Stimulated activated memory B cell treated with anti-CD40 and anti-IgM and Interleukin-4, amounts not matched to agents 10 μg/mL and 1 μg/mL and 100 μg/mL, for 72 hours (primary cell): ENCODE results near the gene VOPP1.

ENCODE experiments used
- ATAC-seq: fragments of 150-1000 bp; cut with Tn5 transposase; 2 replicates; pipeline ENCODE4 v1.10.0; 2021
- H3K27ac Mint-ChIP-seq: one replicate; pipeline ENCODE4 v1.8.0; 2022; ENCODE audit warnings: mild to moderate bottlenecking, mixed read lengths
- H3K27me3 Mint-ChIP-seq: one replicate; pipeline ENCODE4 v1.8.0; 2022; ENCODE audit warnings: mixed read lengths
- H3K36me3 Mint-ChIP-seq: one replicate; pipeline ENCODE4 v1.8.0; 2022; ENCODE audit warnings: mixed read lengths
- H3K4me1 Mint-ChIP-seq: one replicate; pipeline ENCODE4 v1.8.0; 2022; ENCODE audit warnings: mixed read lengths
- H3K4me3 Mint-ChIP-seq: one replicate; pipeline ENCODE4 v1.8.0; 2022; ENCODE audit warnings: mild to moderate bottlenecking, moderate library complexity, mixed read lengths
- H3K9me3 Mint-ChIP-seq: one replicate; pipeline ENCODE4 v1.8.0; 2022; ENCODE audit warnings: mixed read lengths

The VOPP1 gene

DNA sequence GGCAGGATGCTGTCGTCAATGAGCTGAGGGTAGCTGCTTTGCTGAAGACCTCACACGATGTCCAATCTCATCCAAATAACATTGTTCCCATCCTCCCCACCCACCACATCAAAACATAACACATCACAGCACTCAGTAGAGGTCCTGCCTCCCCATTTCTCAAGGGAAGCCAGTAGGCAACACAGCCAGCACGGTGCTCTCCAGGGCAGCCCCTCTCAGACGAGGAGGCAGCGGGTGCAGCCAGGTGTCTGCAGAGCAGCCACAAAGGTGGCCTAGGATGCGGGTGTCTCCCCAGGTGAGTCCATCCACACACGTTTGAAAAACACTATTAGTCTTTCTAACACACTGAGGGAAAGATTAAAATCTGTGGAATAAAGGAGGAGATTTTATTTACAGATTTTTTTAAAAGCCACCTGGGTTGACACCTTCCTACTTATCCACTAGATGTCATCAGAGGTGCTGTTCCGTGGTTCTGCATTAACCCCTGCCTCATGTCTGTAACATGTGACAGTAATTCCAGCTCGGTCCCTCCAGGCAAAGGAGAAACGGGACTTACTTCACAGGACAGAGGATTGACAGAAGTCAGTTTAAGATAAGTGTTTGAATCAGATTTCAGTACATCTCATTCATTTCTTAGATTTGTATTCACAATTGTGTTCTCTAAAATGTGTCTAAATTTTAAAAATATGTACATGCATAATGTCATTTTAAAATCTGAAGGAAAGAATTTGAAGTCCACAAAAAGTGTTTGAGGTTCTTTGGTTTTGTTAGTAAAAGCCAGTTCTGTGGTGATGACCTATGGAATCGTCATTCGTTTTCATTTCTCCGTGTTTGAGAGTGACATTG is 139.1 kb downstream of the VOPP1 start:
- H3K36me3 Mint-ChIP-seq, result peaks cover under 1% of the 10 kb centered on the region
- H3K27ac Mint-ChIP-seq, result no peak overlapping the region
- H3K4me1 Mint-ChIP-seq, result peaks cover under 1% of the 10 kb centered on the region
- no peaks in the 10 kb centered on the region for H3K9me3 Mint-ChIP-seq
- ATAC-seq, result peak; percentile 62
- H3K4me3 Mint-ChIP-seq, result no peak overlapping the region
- H3K27me3 Mint-ChIP-seq, result no peaks in the 10 kb centered on the region

DNA sequence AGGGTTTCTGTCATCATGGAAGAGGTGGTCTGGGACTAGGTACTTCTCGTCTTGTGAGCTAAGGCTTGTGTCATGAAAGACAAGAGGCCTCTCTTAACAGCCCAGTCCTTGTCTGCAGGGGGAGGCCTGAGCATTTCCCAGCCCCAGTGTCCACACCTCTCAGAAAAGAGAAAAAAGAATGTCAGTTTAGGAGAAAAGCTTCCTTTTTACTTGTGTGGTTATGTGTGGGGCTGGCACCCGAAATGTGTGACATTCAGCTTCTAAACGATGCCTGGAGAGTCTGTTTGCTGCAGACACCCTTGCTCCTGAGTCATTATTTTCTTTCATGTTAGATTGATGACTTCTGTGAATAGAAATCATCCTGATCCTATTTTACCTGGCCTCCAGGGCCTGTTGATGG is 139.8 kb downstream of the VOPP1 start:
- peaks cover 1% of the 10 kb centered on the region for H3K36me3 Mint-ChIP-seq
- ATAC-seq, result no peak
- H3K4me3 Mint-ChIP-seq, result no peak overlapping the region
- H3K9me3 Mint-ChIP-seq, result no peaks in the 10 kb centered on the region
- H3K27ac Mint-ChIP-seq, result no peak overlapping the region
- no peaks in the 10 kb centered on the region for H3K27me3 Mint-ChIP-seq
- H3K4me1 Mint-ChIP-seq, result peaks cover 1% of the 10 kb centered on the region

DNA sequence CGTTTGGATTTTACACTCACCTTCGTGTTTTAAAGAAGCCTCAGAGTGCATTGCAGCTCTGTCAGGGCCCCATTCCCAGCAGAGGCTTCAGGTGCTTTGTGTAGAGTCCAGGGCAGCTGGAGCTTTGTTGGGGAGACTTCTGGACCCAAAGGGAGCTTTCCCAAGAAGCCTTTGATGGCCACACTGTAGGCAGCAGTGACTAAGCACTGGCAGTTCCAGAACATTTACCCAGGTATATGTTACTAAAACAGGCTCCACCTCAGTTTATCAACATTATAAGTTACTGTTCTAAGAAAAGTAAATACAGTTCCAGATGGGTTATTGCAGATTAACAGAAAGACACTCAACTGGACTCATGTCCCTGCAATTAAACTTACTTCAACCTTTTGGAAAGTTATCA is 140.4 kb downstream of the VOPP1 start:
- ATAC-seq, result no peak
- Mint-ChIP-seq H3K27ac (no peak overlapping the region), H3K9me3 (no peaks in the 10 kb centered on the region), H3K4me1 (peaks cover 6% of the 10 kb centered on the region), H3K36me3 (peaks cover 6% of the 10 kb centered on the region), H3K27me3 (no peaks in the 10 kb centered on the region), H3K4me3 (no peak overlapping the region)

DNA sequence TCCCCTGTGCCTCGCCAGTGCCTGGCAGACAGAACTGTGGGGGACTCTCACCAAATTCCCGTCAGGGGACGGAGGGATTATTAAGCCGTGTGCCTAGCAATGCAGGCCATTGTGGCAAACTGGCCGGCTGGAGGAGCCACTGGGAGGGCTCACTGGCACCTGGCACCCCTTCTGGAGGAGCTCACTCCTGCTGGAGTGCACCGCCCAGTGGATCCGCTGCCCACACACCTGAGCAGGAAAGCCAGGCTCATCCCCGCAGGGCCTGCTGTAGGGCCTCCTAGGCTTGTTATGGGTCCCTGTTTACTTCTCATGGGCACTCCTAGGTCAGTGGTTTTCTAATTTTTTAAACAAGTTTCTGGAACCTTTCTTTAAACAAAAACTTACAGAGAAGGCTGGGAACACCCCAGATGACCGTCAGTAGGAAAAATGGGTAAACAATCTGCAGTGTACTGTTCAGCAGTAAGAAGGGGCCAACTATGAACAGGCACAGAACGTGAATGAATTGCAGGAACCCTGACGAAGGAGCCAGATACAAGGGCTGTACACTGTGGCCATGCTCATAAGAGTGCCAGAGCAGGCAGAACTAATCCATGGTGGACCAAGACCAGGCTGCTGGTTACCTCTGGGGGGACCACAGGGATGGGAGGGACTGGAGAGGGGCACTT is 142.3 kb downstream of the VOPP1 start:
- Mint-ChIP-seq H3K27me3 (no peaks in the 10 kb centered on the region), H3K4me3 (no peak overlapping the region), H3K9me3 (no peaks in the 10 kb centered on the region), H3K36me3 (peaks cover 21% of the 10 kb centered on the region), H3K27ac (no peak overlapping the region), H3K4me1 (peaks cover 6% of the 10 kb centered on the region)
- ATAC-seq, result no peak

DNA sequence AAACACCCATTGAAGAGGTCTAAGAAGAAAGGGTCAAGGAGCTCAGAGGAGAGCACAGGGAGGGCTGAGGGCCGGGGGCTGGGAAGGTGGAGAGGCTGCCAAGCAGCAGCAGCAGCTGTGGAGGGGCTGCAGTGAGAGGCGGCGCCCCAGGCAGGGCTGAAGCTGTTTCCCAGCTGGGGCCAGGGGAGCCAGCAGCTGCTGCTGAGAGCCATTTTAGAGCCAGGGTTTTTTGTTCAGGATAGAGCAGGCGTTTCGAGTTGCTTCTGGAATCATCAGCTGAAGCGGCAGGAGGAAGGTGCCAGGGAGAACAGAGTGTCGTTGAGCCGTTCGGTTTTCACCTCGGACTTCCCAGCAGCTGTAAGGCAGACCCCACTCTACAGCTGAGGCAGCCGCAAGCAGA is 144.5 kb downstream of the VOPP1 start:
- H3K27me3 Mint-ChIP-seq, result no peaks in the 10 kb centered on the region
- H3K9me3 Mint-ChIP-seq, result no peaks in the 10 kb centered on the region
- no peak for ATAC-seq
- H3K4me3 Mint-ChIP-seq, result no peak overlapping the region
- peak overlapping the region; percentile 45 for H3K27ac Mint-ChIP-seq
- H3K4me1 Mint-ChIP-seq, result peaks cover 6% of the 10 kb centered on the region
- H3K36me3 Mint-ChIP-seq, result peaks cover 21% of the 10 kb centered on the region

DNA sequence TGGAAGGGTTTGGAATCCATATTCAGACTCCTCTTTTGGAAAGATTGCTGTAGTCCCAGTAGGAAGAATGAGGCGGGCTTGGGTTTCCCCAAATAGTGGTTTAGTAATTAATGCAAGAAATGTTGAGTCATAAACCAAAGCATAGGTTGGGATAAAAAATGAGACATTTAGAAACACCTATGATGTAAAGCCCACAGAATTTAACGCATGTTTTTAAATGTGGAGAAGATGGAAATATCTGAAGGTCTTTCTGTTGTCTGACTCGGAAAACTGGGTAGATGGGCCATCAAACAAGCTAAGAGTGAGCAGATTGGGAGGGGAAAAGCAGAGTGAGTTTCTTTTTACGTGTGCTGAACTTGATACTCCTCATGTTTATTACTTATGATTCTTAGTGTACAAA is 145.0 kb downstream of the VOPP1 start:
- Mint-ChIP-seq H3K36me3 (peaks cover 21% of the 10 kb centered on the region), H3K4me1 (peaks cover 6% of the 10 kb centered on the region), H3K9me3 (no peaks in the 10 kb centered on the region), H3K27ac (peak overlapping the region; percentile 45), H3K4me3 (no peak overlapping the region), H3K27me3 (no peaks in the 10 kb centered on the region)
- no peak for ATAC-seq

DNA sequence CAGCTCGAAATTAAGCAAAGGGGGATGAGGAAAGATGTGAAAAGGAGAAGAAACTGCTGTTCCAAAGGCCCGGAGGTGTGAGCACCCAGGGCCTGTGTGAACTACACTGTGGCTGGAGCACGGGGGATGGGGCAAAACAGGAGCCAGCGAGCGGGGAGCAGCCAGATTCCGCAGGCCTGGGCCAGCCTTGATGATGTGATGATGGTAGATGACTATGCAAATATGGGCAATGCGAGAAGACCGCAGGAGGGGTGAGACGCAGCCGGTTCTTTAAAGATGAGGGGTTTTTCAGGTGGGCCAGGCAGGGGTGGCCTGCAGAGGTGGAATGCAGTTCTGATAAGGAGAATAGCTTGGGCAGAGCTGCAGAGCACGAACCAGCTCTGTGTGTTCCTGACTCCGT is 145.6 kb downstream of the VOPP1 start:
- Mint-ChIP-seq H3K27me3 (no peaks in the 10 kb centered on the region), H3K9me3 (no peaks in the 10 kb centered on the region), H3K36me3 (peaks cover 21% of the 10 kb centered on the region), H3K27ac (peak overlapping the region; percentile 45), H3K4me1 (peaks cover 6% of the 10 kb centered on the region), H3K4me3 (no peak overlapping the region)
- ATAC-seq, result no peak

DNA sequence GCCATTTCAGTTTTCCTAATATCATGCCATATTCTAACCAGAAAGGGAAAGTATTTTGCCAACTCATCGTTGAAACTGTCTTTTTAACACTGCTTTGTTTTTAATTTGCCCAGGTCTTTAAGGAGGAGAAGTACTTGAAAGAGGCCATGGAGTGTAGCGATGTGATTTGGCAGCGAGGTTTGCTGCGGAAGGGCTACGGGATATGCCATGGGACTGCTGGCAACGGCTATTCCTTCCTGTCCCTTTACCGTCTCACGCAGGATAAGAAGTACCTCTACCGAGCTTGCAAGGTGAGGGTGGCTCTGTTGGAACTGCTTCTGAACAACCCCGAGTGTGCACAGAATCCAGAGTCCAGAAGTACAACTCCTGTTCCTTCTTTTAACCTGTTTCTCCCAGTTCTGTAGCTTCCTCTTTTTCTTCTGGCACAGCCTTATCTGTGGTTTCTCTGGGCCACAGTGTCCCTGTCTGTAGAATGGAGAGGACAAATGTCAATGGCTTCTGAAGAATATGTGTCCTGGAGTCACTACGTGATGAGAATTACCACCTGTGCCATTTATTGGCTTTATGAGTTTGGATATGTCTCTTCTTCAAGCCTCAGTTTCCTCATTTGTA is 147.1 kb downstream of the VOPP1 start:
- H3K36me3 Mint-ChIP-seq, result peaks cover 21% of the 10 kb centered on the region
- H3K27ac Mint-ChIP-seq, result no peak overlapping the region
- ATAC-seq, result no peak
- H3K4me1 Mint-ChIP-seq, result peaks cover 6% of the 10 kb centered on the region
- no peaks in the 10 kb centered on the region for H3K27me3 Mint-ChIP-seq
- H3K4me3 Mint-ChIP-seq, result no peak overlapping the region
- no peaks in the 10 kb centered on the region for H3K9me3 Mint-ChIP-seq

DNA sequence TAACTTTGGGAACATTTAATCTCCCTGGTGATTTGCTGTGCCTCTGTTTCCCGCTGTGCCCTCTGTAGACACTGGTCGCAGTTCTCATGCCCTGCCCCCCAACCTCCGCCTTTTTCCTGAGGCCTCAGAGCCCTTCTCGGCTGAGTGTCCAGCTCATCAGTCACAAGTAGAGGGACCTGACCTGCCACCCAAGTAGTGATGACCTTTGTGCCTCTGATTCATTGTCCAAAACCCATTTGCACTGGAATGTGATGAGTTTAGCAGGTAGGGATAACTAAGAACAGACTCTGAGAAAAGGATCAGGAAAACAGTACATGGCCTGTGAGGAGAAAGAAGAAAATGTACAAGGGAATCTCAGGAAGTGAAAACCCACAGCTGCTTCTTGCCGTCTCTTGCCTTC is 148.4 kb downstream of the VOPP1 start:
- H3K27me3 Mint-ChIP-seq, result no peaks in the 10 kb centered on the region
- H3K36me3 Mint-ChIP-seq, result peaks cover 21% of the 10 kb centered on the region
- H3K9me3 Mint-ChIP-seq, result no peaks in the 10 kb centered on the region
- no peak overlapping the region for H3K4me3 Mint-ChIP-seq
- no peak overlapping the region for H3K27ac Mint-ChIP-seq
- ATAC-seq, result no peak
- peaks cover 6% of the 10 kb centered on the region for H3K4me1 Mint-ChIP-seq

DNA sequence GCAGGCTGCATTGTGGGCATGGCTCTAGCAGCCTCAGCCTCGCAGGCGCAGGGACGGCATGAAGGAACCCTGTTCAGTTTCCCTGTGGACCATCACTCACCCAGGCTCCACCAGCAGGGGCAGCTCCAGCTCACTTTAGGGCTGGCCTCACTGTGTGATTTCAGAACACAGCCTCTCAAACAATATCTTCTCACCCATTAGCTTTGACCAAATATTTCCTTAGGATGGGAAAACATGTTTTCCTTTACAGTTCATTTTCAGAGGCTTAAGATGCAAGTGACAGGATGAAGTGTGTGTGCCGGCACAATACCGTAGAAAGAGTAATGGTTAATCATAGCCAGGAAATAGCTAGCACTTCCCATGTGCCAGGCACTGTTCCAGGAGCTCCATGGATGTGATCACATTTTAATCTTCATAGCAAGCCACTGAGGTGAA is 149.0 kb downstream of the VOPP1 start:
- Mint-ChIP-seq H3K36me3 (peaks cover 21% of the 10 kb centered on the region), H3K4me1 (peaks cover 6% of the 10 kb centered on the region), H3K9me3 (no peaks in the 10 kb centered on the region), H3K27ac (no peak overlapping the region), H3K4me3 (no peak overlapping the region), H3K27me3 (no peaks in the 10 kb centered on the region)
- no peak for ATAC-seq
